ENCODE measurements around the gene NRXN3.

NRXN3 gene

DNA sequence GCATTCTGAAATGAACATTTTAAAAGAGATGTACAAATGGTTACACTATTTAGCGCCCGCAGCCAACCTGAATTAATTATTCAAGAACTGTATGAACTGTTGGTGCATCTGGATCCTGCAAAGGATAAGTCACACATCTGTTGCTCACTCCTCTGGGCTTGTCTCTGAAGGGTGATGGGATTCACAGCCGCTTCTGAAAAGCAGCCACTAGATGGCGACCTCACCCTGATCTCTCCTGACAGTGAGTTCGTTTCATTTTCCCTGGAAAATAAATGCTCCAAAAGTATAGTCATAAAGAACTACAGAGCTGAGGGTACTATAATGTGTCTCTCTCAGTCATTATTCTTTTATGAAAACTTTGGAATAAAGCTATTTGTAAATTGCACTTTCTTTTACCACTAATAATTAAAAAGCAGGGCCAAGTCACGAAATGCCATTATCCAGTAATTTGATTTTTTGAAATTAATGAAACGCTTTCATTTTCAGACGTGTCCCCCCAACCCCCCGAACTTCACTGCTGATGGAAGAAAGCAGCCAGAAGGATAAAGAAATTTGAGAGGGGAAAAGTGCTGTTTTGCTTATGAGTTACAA, 789.6 kb downstream of the NRXN3 start:
- Histone ChIP-seq H3K9ac (ENCODE audit: low read length in 5 of 5) (no peak overlapping the region), H3K9me3 (ENCODE audit: control insufficient read depth in 5 of 5, low read length in 5 of 5) (no peaks in the 10 kb centered on the region), H3K4me3 (ENCODE audit: low read depth in 1 of 5, low read length in 5 of 5) (peak overlapping the region in 1 of 5 donors; percentile 43), H3K36me3 (ENCODE audit: control insufficient read depth in 5 of 5, insufficient read depth in 5 of 5, low read length in 5 of 5) (no peaks in the 10 kb centered on the region), H3K4me1 (ENCODE audit: control insufficient read depth in 5 of 5, insufficient read depth in 5 of 5, low read length in 5 of 5) (peaks cover 0 to 3% (median 0%) of the 10 kb centered on the region in 5 donors), H3K27me3 (ENCODE audit: control insufficient read depth in 5 of 5, insufficient read depth in 4 of 5, low read length in 5 of 5) (no peaks in the 10 kb centered on the region), H3K27ac (ENCODE audit: low read depth, low read length) (no peak overlapping the region)

DNA sequence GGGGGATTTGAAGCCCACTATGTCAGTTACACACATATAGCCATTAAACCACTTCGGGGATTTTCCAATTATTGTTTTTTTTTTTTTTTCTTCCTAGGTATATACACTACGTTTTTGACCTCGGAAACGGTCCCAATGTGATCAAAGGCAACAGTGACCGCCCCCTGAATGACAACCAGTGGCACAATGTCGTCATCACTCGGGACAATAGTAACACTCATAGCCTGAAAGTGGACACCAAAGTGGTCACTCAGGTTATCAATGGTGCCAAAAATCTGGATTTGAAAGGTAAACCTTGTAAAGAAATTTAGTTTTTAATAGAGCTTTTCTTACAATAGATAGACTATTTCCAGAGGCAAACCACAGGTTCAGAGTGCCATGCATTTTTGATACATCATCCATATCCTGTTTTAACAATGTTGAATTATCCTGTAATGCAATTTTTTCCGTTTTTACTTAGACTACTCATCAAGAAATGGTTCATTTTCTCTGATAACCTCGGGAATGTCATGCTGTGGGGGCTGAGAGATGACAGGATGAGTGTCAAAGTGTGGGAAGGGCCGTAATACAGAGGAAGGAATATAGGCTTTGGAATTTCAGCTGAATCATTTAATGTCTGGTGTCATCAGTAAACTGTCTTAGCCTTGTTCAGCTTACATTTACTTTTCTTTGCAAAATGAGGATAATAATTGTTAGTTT, 797.1 kb downstream of the NRXN3 start:
- no peak overlapping the region for H3K4me3 ChIP-seq (ENCODE audit: low read depth in 1 of 5, low read length in 5 of 5)
- peaks cover 0 to 4% (median 0%) of the 10 kb centered on the region in 5 donors for H3K4me1 ChIP-seq (ENCODE audit: control insufficient read depth in 5 of 5, insufficient read depth in 5 of 5, low read length in 5 of 5)
- H3K36me3 ChIP-seq (ENCODE audit: control insufficient read depth in 5 of 5, insufficient read depth in 5 of 5, low read length in 5 of 5): no peaks in the 10 kb centered on the region
- H3K9me3 ChIP-seq (ENCODE audit: control insufficient read depth in 5 of 5, low read length in 5 of 5): no peaks in the 10 kb centered on the region
- H3K27me3 ChIP-seq (ENCODE audit: control insufficient read depth in 5 of 5, insufficient read depth in 4 of 5, low read length in 5 of 5): peaks cover 0 to 3% (median 0%) of the 10 kb centered on the region in 5 donors
- no peak overlapping the region for H3K9ac ChIP-seq (ENCODE audit: low read length in 5 of 5)
- H3K27ac ChIP-seq (ENCODE audit: low read depth, low read length): no peak overlapping the region

DNA sequence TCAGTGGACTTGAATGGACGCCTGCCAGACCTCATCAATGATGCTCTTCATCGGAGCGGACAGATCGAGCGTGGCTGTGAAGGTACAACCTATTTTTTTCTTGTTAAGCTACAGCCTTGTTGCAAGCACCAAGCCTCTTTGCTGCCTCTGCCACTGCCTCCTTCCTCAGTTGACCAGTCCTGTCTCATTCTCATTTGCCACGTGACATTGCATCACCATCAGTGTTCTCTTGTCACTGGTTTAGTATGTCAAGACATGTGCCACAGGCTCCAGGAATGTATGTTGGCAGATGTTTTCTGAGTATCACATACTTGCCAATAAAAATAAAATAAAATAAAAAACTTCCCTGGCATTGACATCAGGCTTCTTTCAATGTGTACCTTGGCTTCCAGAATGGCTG, 798.1 kb downstream of the NRXN3 start:
- Histone ChIP-seq H3K4me1 (ENCODE audit: control insufficient read depth in 5 of 5, insufficient read depth in 5 of 5, low read length in 5 of 5) (peaks cover 0 to 4% (median 0%) of the 10 kb centered on the region in 5 donors), H3K9me3 (ENCODE audit: control insufficient read depth in 5 of 5, low read length in 5 of 5) (no peaks in the 10 kb centered on the region), H3K27ac (ENCODE audit: low read depth, low read length) (no peak overlapping the region), H3K36me3 (ENCODE audit: control insufficient read depth in 5 of 5, insufficient read depth in 5 of 5, low read length in 5 of 5) (no peaks in the 10 kb centered on the region), H3K27me3 (ENCODE audit: control insufficient read depth in 5 of 5, insufficient read depth in 4 of 5, low read length in 5 of 5) (peaks cover 0 to 3% (median 0%) of the 10 kb centered on the region in 5 donors), H3K9ac (ENCODE audit: low read length in 5 of 5) (no peak overlapping the region), H3K4me3 (ENCODE audit: low read depth in 1 of 5, low read length in 5 of 5) (no peak overlapping the region)

DNA sequence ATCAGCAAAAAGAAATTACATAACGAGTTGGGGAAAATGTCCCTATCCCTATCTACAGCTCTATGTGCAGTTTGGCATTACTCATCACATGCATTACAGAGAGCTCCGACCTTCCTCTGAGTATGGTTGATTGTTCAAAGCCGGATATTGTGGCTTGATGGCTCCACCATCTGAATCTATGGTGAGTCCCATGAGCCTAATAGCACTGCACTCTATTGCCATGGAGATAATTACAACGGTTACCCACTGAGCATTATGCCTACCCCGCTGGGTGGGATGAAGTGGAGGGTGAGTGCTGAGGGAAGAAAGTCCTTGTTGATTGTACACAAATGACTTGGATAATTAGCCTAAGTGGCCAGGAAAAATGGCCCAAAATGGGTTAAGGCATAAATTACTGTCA, 800.5 kb downstream of the NRXN3 start:
- H3K4me3 ChIP-seq (ENCODE audit: low read depth in 1 of 5, low read length in 5 of 5): no peak overlapping the region
- no peak overlapping the region for H3K27ac ChIP-seq (ENCODE audit: low read depth, low read length)
- H3K9ac ChIP-seq (ENCODE audit: low read length in 5 of 5): no peak overlapping the region
- peaks cover 0 to 1% (median 0%) of the 10 kb centered on the region in 5 donors for H3K27me3 ChIP-seq (ENCODE audit: control insufficient read depth in 5 of 5, insufficient read depth in 4 of 5, low read length in 5 of 5)
- H3K36me3 ChIP-seq (ENCODE audit: control insufficient read depth in 5 of 5, insufficient read depth in 5 of 5, low read length in 5 of 5): no peaks in the 10 kb centered on the region
- no peaks in the 10 kb centered on the region for H3K9me3 ChIP-seq (ENCODE audit: control insufficient read depth in 5 of 5, low read length in 5 of 5)
- H3K4me1 ChIP-seq (ENCODE audit: control insufficient read depth in 5 of 5, insufficient read depth in 5 of 5, low read length in 5 of 5): peaks cover 0 to 4% (median 0%) of the 10 kb centered on the region in 5 donors

DNA sequence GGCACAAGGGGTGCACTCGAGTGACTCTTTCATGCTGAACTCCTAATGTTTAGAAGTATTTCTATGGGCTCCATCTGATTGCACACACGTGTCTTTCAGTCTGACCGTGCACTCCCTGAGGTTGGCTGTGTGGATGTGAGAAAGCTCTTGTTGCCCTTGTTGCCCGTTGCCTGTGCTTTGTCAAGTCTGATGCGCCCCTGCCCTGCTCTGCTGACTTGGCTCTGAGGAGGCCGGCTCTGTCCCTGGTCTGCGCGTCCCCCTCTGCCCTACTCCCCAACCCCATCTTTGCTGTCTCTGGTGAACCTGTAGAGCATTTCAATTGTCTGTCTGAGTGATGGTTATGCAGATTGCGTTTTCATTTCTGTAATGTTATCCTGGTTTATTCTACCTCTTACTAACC, 802.3 kb downstream of the NRXN3 start:
- Histone ChIP-seq H3K27me3 (ENCODE audit: control insufficient read depth in 5 of 5, insufficient read depth in 4 of 5, low read length in 5 of 5) (peaks cover 0 to 3% (median 0%) of the 10 kb centered on the region in 5 donors), H3K27ac (ENCODE audit: low read depth, low read length) (no peak overlapping the region), H3K4me1 (ENCODE audit: control insufficient read depth in 5 of 5, insufficient read depth in 5 of 5, low read length in 5 of 5) (peaks cover 0 to 4% (median 0%) of the 10 kb centered on the region in 5 donors), H3K36me3 (ENCODE audit: control insufficient read depth in 5 of 5, insufficient read depth in 5 of 5, low read length in 5 of 5) (no peaks in the 10 kb centered on the region), H3K9ac (ENCODE audit: low read length in 5 of 5) (no peak overlapping the region), H3K9me3 (ENCODE audit: control insufficient read depth in 5 of 5, low read length in 5 of 5) (no peaks in the 10 kb centered on the region), H3K4me3 (ENCODE audit: low read depth in 1 of 5, low read length in 5 of 5) (no peak overlapping the region)

DNA sequence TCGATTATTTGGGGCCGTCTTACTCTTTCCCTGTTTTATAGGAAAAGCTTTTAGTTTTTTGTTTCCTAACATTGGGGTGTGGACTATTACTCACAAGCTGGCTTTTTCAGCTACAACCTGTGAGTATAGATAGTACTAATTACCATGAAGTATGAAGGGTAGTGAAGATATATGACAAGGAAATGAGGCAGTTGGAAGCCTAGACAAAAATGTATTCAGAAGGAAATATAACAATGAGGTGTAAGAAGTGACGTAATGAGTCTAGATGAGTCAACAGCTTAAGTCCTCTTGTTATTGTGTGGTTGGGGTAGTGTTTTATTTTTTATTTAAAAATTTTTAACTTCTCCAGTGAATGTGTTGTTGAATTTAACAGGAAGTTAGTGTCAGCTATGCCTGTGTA, 804.5 kb downstream of the NRXN3 start:
- Histone ChIP-seq H3K4me1 (ENCODE audit: control insufficient read depth in 5 of 5, insufficient read depth in 5 of 5, low read length in 5 of 5) (no peaks in the 10 kb centered on the region), H3K27me3 (ENCODE audit: control insufficient read depth in 5 of 5, insufficient read depth in 4 of 5, low read length in 5 of 5) (peaks cover 0 to 3% (median 0%) of the 10 kb centered on the region in 5 donors), H3K9me3 (ENCODE audit: control insufficient read depth in 5 of 5, low read length in 5 of 5) (no peaks in the 10 kb centered on the region), H3K9ac (ENCODE audit: low read length in 5 of 5) (no peak overlapping the region), H3K4me3 (ENCODE audit: low read depth in 1 of 5, low read length in 5 of 5) (no peak overlapping the region), H3K36me3 (ENCODE audit: control insufficient read depth in 5 of 5, insufficient read depth in 5 of 5, low read length in 5 of 5) (no peaks in the 10 kb centered on the region), H3K27ac (ENCODE audit: low read depth, low read length) (no peak overlapping the region)

DNA sequence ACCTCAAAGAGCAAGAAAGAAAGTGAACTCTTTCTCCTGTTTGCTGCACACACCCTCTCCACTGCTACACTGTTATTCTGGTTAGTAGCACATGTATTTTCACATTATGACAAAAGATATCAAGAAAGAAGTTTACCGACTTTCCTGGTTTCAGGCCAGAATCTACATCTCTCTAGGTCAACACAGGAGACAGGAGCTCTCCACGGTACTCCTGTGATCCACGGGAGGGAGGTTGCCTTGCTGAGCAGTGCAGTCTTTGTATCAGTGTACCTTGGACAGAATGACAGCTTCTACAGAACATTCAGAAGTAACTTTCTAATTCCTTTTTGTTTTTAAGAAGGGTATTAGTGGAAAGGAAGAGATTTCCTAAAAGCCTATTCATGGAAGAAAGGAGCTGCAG, 805.6 kb downstream of the NRXN3 start:
- Histone ChIP-seq H3K4me3 (ENCODE audit: low read depth in 1 of 5, low read length in 5 of 5) (no peak overlapping the region), H3K9me3 (ENCODE audit: control insufficient read depth in 5 of 5, low read length in 5 of 5) (no peaks in the 10 kb centered on the region), H3K9ac (ENCODE audit: low read length in 5 of 5) (no peak overlapping the region), H3K4me1 (ENCODE audit: control insufficient read depth in 5 of 5, insufficient read depth in 5 of 5, low read length in 5 of 5) (no peaks in the 10 kb centered on the region), H3K36me3 (ENCODE audit: control insufficient read depth in 5 of 5, insufficient read depth in 5 of 5, low read length in 5 of 5) (no peaks in the 10 kb centered on the region), H3K27me3 (ENCODE audit: control insufficient read depth in 5 of 5, insufficient read depth in 4 of 5, low read length in 5 of 5) (peaks cover 0 to 3% (median 0%) of the 10 kb centered on the region in 5 donors), H3K27ac (ENCODE audit: low read depth, low read length) (no peak overlapping the region)

DNA sequence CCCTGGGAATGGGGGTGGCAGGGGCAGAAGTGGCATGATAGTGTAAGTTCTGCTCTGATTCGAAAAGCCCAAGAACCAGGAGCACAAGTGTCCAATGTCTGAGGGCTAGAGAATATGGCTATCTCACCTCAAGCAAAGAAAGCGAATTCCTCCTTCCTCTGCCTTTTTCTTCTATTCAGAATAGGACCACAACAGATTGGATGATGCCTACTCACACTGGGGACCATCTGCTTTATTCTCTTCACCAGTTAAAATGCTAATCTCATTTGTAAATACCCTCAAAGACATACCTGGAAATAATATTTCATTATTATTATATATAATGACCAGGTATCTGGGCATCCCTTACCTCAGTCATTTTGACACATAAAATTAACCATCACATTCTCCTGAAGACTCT, 808.7 kb downstream of the NRXN3 start:
- H3K4me3 ChIP-seq (ENCODE audit: low read depth in 1 of 5, low read length in 5 of 5): no peak overlapping the region

DNA sequence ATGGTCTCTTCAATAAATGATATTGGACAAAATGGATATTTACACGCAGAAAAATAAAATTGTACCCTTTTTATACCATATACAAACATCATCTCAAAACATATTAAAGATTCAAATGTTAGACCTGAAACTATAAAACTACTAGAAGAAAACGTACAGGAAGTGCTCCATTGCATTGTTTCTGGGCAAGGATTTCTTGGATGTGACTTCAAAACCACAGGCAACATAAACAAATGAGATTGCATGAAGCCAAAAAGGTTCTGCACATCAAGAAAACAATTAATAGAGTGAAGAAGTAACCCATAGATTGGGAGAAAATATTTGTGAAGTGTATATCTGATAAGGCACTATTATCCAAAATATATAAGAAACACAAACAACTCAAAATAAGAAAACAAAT, 812.4 kb downstream of the NRXN3 start:
- Histone ChIP-seq H3K27me3 (ENCODE audit: control insufficient read depth in 5 of 5, insufficient read depth in 4 of 5, low read length in 5 of 5) (peaks cover 0 to 3% (median 0%) of the 10 kb centered on the region in 5 donors), H3K9me3 (ENCODE audit: control insufficient read depth in 5 of 5, low read length in 5 of 5) (no peaks in the 10 kb centered on the region), H3K36me3 (ENCODE audit: control insufficient read depth in 5 of 5, insufficient read depth in 5 of 5, low read length in 5 of 5) (no peaks in the 10 kb centered on the region), H3K9ac (ENCODE audit: low read length in 5 of 5) (no peak overlapping the region), H3K4me3 (ENCODE audit: low read depth in 1 of 5, low read length in 5 of 5) (no peak overlapping the region), H3K27ac (ENCODE audit: low read depth, low read length) (no peak overlapping the region), H3K4me1 (ENCODE audit: control insufficient read depth in 5 of 5, insufficient read depth in 5 of 5, low read length in 5 of 5) (no peaks in the 10 kb centered on the region)

More for the DNA sequence above, 808.7 kb downstream of the NRXN3 start:
- Histone ChIP-seq H3K36me3 (ENCODE audit: control insufficient read depth in 5 of 5, insufficient read depth in 5 of 5, low read length in 5 of 5) (no peaks in the 10 kb centered on the region), H3K9ac (ENCODE audit: low read length in 5 of 5) (no peak overlapping the region), H3K4me1 (ENCODE audit: control insufficient read depth in 5 of 5, insufficient read depth in 5 of 5, low read length in 5 of 5) (no peaks in the 10 kb centered on the region), H3K27me3 (ENCODE audit: control insufficient read depth in 5 of 5, insufficient read depth in 4 of 5, low read length in 5 of 5) (peaks cover 0 to 3% (median 0%) of the 10 kb centered on the region in 5 donors), H3K27ac (ENCODE audit: low read depth, low read length) (no peak overlapping the region), H3K9me3 (ENCODE audit: control insufficient read depth in 5 of 5, low read length in 5 of 5) (no peaks in the 10 kb centered on the region)

DNA sequence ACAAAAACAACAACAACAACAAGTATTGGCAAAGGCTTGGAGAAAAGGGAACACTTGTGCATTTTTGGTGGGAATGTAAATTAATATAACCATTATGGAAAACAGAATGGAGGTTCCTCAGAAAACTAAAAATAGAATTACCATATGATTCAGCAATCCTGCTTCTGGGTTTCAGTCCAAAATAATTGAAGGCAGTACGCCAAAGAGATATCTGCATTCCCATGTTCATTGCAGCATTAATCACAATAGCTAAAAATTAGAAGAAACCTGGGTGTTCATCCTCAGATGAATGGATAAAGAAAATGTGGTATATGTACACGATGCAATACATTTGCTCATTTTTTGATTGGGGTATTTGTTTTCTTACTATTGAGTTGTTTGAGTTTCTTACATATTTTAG, 813.0 kb downstream of the NRXN3 start:
- Histone ChIP-seq H3K4me1 (ENCODE audit: control insufficient read depth in 5 of 5, insufficient read depth in 5 of 5, low read length in 5 of 5) (no peaks in the 10 kb centered on the region), H3K27ac (ENCODE audit: low read depth, low read length) (no peak overlapping the region), H3K9me3 (ENCODE audit: control insufficient read depth in 5 of 5, low read length in 5 of 5) (no peaks in the 10 kb centered on the region), H3K36me3 (ENCODE audit: control insufficient read depth in 5 of 5, insufficient read depth in 5 of 5, low read length in 5 of 5) (no peaks in the 10 kb centered on the region), H3K4me3 (ENCODE audit: low read depth in 1 of 5, low read length in 5 of 5) (no peak overlapping the region), H3K27me3 (ENCODE audit: control insufficient read depth in 5 of 5, insufficient read depth in 4 of 5, low read length in 5 of 5) (peaks cover 0 to 3% (median 0%) of the 10 kb centered on the region in 5 donors), H3K9ac (ENCODE audit: low read length in 5 of 5) (no peak overlapping the region)
